HCEC 1CT (cell line): Measurements from ENCODE around the gene PDLIM7.

Experiments used
- DNase-seq: peaks from one replicate; pipeline ENCODE4 v3.0.0-alpha.2; 2017

Gene PDLIM7

DNA sequence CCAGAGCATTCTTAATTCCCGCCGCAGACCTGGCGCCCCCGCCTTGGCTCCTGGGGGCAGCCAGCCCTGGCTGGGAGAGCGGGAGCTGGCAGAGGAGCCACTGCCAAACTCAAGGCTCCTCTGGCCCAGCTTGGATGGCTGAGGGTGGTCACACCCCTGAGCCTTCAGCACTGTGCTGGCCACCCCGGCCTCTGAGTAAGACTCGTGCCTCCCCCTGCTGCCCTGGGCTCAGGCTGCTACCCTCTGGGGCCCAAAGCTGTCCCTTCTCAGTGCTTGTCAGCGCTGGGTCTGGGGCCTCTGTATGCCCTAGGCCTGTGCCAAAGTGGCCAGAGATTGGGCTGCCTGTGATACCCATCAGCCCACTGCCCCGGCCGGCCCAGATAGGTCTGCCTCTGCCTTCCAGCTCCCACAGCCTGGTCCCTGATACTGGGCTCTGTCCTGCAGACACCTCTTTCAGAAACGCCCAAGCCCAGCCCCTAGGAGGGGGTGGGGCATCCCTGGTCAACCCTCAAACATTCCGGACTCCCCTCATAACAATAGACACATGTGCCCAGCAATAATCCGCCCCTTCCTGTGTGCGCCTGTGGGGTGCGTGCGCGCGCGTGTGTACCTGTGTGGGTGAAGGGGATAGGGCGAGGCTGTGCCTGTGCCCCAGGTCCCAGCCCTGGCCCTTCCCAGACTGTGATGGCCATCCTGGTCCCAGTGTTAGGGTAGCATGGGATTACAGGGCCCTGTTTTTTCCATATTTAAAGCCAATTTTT lies 55.2 kb downstream of the PDLIM7 start:
- DNase-seq = no peak

DNA sequence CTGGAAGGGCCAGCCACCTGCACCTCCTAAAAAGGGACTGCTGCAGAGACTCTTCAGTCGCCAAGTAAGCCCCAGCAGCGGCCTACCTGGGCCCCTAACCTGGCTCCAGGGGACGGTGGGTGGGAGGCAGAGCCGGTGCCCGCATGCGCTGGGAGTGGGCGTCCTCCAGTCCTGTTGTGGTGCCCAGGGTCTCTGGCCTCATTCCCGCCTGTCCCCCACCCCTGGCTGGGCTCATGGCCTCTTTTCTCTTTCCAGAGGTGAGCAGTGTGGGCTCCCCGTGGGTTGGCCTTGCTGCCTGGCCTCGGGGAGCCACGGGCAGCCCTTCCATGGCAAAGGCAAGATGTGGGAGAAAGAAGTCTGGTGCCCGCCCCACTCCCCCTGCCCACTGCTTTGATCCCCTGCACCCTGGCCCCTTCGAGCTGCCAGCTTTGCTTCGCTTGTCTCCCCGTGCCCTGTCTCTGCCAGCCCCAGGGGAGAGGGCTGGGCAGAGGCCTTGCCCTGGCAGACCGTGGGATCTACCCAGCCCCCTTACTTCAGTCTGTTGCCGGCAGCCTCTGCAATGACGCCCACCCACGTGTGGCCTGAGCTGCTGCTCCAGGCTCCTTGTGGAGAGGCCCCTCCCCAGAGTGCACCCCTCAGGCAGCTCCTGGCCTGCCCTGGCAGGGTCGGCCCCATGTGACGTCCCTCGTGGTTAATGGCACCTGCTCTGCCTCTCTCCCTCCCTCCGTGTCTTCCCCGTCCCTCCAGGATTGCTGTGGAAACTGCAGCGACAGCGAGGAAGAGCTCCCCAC lies 56.2 kb downstream of the PDLIM7 start:
- DNase-seq = no peak

DNA sequence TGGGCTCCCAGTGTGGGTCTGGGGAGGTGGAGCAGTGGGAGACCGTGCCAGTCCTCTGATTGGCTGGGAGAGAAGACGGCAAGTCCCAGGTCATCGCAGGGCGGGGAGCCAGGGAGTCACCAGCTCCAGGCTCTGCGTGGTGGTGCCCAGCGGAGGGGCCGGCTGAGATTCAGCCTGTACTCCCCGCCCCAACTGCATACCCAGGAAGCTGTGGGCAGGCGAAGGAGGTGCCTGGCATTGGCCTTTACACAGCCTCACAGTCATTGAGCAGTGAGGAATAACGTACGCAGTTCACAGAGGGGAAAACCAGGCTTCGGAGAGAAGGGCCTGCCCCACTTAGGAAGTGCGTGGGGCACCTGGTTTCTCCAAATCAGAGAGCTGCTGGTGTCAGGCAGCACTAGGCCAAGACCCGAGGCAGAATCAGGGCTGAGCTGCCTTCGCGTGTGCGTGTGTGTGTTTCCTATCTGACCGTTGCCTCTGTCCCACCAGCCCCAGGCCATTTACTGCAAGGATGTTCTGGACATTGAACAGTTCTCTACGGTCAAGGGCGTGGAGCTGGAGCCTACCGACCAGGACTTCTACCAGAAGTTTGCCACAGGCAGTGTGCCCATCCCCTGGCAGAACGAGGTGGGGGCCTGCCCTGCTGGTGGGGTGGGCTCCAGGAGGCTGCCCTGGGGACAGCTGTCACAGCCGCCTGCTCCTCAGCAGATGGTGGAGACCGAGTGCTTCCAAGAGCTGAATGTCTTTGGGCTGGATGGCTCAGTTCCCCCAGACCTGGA lies 57.0 kb downstream of the PDLIM7 start:
- no peak for DNase-seq

DNA sequence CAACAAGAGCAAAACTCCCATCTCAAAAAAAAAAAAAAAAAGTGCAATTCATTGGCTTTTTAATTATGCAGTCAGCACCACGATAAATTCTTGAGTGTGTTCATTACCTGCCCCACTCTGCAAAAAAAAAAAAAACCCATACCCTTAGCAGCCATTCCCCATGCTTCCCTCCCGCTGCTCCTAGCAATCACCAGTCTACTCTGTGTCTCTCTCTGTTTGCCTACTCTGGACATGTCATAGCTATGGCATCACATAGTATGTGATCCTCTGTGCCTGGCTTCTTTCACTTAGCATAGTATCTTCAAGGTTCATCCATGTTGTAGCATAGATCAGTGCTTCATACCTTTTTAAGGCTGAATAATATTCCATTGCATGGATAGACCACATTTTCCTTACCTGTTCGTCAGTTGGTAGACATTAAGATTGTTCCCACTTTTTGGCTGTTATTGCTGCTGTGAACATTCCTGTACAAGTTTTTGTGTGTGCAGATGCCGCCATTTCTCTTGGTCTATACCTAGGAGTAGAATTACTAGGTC lies 57.8 kb downstream of the PDLIM7 start:
- no peak for DNase-seq

DNA sequence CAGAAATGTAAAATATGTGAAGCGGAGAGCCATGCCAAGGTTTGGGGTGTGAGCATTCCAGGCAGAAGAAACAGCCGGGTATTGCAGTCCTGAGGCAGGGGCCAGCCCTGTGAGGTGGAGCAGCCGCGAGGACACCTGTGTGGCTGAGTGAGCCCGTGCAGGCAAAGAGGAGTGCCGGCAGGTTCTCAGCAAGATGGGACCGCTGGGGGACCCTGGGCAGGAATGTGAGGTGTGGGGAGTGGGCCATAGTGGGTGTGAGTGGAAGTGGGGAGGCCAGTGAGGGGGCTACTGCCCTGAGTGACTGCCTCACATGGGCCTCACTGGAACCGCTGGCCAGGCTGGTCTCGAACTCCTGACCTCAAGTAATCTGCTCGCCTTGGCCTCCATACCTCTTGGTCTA lies 58.9 kb downstream of the PDLIM7 start:
- DNase-seq = no peak

DNA sequence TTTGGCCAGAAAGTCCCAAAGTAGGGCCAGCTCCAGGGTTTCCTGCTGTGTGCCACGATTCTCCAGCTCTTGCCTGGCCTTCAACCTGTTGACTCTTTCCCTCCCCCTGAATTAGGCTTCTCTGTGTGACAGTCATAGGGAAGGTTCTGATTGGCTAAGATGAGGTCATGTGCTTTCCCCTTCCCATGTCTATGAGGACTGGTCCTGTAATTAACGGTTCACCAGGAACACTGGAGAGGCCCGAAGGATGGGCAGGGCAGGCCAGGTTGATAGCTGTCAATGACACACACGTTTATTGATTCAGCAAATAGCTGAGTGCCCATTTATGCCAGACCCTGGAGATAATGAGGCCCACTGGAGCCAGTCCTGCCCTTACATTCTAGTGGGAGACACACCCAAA lies 59.8 kb downstream of the PDLIM7 start:
- DNase-seq = no peak

DNA sequence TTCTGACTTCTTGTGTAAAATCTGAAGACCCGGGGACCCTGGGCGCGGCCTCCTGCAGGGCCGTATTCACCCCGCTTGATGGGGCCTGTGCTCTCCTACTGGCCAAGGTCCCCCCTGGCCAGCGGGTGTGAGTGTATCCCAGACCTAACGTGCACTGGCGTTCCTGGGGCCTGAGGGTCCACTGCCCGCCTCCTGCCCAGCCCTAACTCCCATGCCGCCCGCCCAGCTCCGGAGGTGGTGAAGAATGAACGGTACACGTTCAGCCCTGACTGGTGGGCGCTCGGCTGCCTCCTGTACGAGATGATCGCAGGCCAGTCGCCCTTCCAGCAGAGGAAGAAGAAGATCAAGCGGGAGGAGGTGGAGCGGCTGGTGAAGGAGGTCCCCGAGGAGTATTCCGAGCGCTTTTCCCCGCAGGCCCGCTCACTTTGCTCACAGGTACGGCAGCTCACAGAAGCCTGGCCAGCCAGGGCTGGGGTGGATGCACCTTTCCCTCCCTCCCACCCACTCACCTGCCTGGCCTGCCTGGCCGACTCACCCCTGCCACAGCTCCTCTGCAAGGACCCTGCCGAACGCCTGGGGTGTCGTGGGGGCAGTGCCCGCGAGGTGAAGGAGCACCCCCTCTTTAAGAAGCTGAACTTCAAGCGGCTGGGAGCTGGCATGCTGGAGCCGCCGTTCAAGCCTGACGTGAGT lies 61.4 kb downstream of the PDLIM7 start:
- DNase-seq = no peak

DNA sequence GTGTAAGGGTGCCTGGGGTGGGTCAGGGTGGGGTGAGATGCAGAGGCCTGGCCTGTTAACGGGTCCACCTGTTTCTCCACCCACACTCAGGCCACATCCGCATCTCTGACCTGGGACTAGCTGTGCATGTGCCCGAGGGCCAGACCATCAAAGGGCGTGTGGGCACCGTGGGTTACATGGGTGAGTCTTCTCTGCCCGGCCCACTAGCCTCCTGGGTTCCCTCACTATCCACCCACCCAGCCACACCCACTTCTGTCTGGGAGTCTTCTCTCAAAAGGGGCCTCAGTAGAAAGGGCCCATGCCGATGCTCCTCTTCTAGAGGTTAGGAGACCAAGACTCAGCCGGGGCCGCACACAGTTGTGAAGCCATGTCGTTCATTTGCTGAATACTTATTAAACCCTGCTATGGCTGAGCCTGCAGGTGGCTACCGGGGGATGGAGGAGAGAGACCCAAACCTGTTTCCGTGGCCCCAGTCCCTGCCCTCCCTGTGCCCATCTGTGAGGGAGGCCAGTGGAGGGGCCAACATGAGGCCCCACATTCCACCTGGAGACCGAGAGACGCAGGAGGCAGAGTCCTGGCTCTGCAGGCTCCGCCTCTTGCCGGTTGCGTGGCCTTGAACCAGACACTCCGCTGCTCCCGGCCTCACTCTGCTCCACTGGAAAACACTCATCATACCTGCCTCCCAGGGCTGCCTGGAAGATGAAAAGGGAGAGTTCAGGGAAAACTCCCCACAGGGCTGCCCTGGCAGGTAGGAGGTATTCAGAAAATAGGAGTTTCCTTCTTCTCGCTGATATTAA lies 62.3 kb downstream of the PDLIM7 start:
- DNase-seq = no peak

DNA sequence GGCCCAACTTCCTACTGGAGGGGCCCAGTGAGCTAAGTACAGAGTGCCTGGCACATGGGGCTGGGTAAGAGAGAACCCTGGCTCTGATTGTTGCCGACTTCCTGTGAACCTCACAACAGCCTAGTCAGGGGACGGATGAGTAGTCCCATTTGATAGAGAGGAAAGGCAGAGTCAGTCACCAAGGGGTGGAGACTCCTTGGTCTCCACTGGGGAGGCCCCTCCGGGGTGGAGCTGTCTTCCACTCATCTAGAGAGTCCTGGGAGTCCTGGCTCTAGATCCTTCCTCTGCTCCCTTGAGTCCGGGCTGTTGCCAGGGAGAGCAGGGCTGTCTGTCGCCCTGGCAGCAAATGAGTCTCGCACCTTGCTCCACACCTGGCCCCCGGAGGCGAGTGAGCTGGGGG lies 63.0 kb downstream of the PDLIM7 start:
- DNase-seq = no peak

DNA sequence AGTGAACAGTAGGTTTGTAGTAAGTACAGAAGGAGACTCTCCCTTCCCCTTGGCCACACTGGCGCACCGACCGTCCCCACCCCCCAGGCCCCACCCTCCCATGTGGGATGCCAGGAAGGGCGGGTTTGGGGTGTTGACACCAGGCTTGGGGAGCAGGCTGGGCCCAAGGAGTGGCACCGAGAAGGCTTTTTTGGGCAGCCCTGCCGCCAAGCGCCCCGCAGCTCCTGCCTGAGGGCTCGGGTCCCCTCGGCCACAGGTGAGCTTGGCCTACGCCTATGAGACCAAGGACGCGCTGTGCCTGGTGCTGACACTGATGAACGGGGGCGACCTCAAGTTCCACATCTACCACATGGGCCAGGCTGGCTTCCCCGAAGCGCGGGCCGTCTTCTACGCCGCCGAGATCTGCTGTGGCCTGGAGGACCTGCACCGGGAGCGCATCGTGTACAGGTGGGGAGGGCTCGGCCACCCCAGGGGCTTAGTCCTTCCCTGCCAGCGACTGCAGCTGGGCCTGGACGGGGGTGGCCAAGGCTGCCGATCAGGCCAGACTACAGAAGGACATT lies 63.7 kb downstream of the PDLIM7 start:
- no peak for DNase-seq
